GM12878 (cell line): ENCODE measurements around the gene NAALADL1. TPM values are rescaled to one million over a fixed set of nuclear protein-coding genes. Genes with fewer than 3 reads are reported as not detected.

Source experiments
- BCL11A ChIP-seq: IDR thresholded peaks from 2 replicates; pipeline ENCODE4 v1.6.1; 2011; ENCODE audit warnings: low read depth, low read length
- DPF2 ChIP-seq: fragments of 450-650 bp; IDR thresholded peaks from 2 replicates; pipeline ENCODE4 v1.6.1; 2017; ENCODE audit warnings: mild to moderate bottlenecking
- E2F8 ChIP-seq: fragments of 450-650 bp; IDR thresholded peaks from 2 replicates; pipeline ENCODE4 v1.6.1; 2018; ENCODE audit warnings: mild to moderate bottlenecking, low read depth, moderate library complexity; ENCODE audit not compliant: partially characterized antibody
- EED ChIP-seq: sonication (generic); IDR thresholded peaks from 2 replicates; pipeline ENCODE4 v1.6.1; 2016; ENCODE audit warnings: antibody characterized with exemption, low read depth
- ETV6 ChIP-seq, 2 experiments: fragments of 450-650 bp in 1 of 2; IDR thresholded peaks in 1 of 2; conservative IDR thresholded peaks in 1 of 2; 2 replicates each; pipeline ENCODE4 v1.6.1; 2014; ENCODE audit warnings: antibody characterized with exemption in 1 of 2, borderline replicate concordance in 1 of 2, low read depth in 1 of 2, mild to moderate bottlenecking in 1 of 2, moderate library complexity in 1 of 2
- PKNOX1 ChIP-seq: fragments of 450-650 bp; IDR thresholded peaks from 2 replicates; pipeline ENCODE4 v1.6.1; 2016; ENCODE audit warnings: mild to moderate bottlenecking
- ZBTB4 ChIP-seq: fragments of 450-650 bp; formaldehyde crosslinking; IDR thresholded peaks from 2 replicates; pipeline ENCODE4 v1.4.0; 2022; ENCODE audit warnings: mild to moderate bottlenecking, moderate library complexity
- polyA plus RNA-seq, 11 experiments: library from polyadenylated mRNA; depleted of rRNA in 4 of 11; unstranded in 6 of 11; stranded (reverse) in 5 of 11; fragments of >200 nt; fragmentation: Nextera tagmentation in 4 of 11; fragmentation: Illumina TruSeq in 1 of 11; extraction: Ambion mirVana in 4 of 11; extraction: Trizol in 1 of 11; gene quantifications; 1 replicate in 1 of 11; 2 replicates in 10 of 11; pipeline versions ENCODE4 v1.2.1 to v1.2.3, GENCODE V29; 2011 to 2016; ENCODE audit warnings: inconsistent platforms in 2 of 11, missing spikeins in 2 of 11, low read depth in 1 of 11
- total RNA-seq, 4 experiments: library from RNA; depleted of rRNA in 3 of 4; stranded (reverse); fragments of >200 nt in 3 of 4; fragmentation: Illumina TruSeq in 1 of 4; extraction: Trizol in 1 of 4; gene quantifications; 2 replicates each; pipeline versions ENCODE4 v1.2.1 to v1.2.3, GENCODE V29; 2013 to 2021

The NAALADL1 gene
- total and polyA plus RNA-seq, 10 of the 15 experiments (the other 5 are each of a cell fraction or from before 2014, with no cell fraction given) = 0.77 to 5.5 (median 1.5) TPM

GRCh38 chr11:65107751-65108468 lies 49.6 kb upstream of the NAALADL1 start (continued):
- TF ChIP-seq ZBTB4 (CRISPR knock-in tag) (no peak), BCL11A (no peak), ETV6 (conservative IDR thresholded peaks at IDR 0.05 in 1 of 2, IDR thresholded peaks at IDR 0.05 in 1 of 2; ENCODE audit: borderline replicate concordance in 1 of 2, low read depth in 1 of 2) (no peak), EED (no peak), E2F8 (no peak), PKNOX1 (no peak), DPF2 (no peak)
- TF ChIP-seq, all 136 proteins: peak for 0
